Astrocyte (in vitro differentiated cells and primary cell): ENCODE measurements around the gene OR10T2.

ENCODE experiments used
- CTCF ChIP-seq: IDR thresholded peaks from 2 replicates; pipeline ENCODE4 v1.5.1; 2011; ENCODE audit warnings: low read depth, mild to moderate bottlenecking, inconsistent platforms, low read length, moderate library complexity; ENCODE audit not compliant: insufficient read depth
- EZH2 ChIP-seq: IDR thresholded peaks from 2 replicates; pipeline ENCODE4 v1.6.1; 2012; ENCODE audit warnings: mild to moderate bottlenecking, low read length, inconsistent platforms; ENCODE audit not compliant: insufficient read depth

DNA sequence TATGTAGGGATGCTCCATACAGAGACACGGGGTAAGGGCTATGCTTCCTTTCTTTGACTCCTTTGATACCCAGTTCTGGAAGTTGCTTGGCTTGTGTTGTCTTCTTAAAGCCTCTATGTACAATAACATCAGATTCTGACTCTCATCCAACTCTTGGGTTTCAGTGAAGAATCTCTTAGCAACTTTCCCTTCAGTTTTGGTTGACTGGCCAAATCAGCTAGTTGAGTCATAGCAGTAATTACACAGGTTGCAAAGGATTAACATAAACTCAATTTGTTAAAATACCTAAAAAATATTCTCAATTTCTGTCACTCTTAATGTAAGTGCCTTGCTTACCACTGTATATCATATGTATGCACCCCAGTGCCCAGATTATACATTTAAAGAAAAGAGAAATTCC is 36.3 kb downstream of the OR10T2 start:
- TF ChIP-seq EZH2 (no peak), CTCF (no peak)
